Immature natural killer cell (primary cell): ENCODE results near the gene GRIN3B. TPM values are rescaled to one million over a fixed set of nuclear protein-coding genes. Genes with fewer than 3 reads are reported as not detected.

Experiments used
- DNase-seq, 3 donors: peaks; one replicate each; pipeline ENCODE4 v3.0.0; 2022; ENCODE audit warnings: mixed read lengths in 1 of 3
- H3K27ac Mint-ChIP-seq, 6 donors: one replicate each; pipeline ENCODE4 v1.8.0; 2020; ENCODE audit warnings: mixed read lengths in 6 of 6, mild to moderate bottlenecking in 5 of 6, inconsistent platforms in 4 of 6, moderate library complexity in 3 of 6
- H3K27me3 Mint-ChIP-seq, 3 donors: one replicate each; pipeline ENCODE4 v1.8.0; 2020 to 2021; ENCODE audit warnings: low read depth in 3 of 3, mild to moderate bottlenecking in 3 of 3, mixed read lengths in 3 of 3, moderate library complexity in 3 of 3, inconsistent platforms in 1 of 3
- H3K36me3 Mint-ChIP-seq, 3 donors: one replicate each; pipeline ENCODE4 v1.8.0; 2020; ENCODE audit warnings: mixed read lengths in 3 of 3, inconsistent platforms in 2 of 3, mild to moderate bottlenecking in 2 of 3
- H3K4me1 Mint-ChIP-seq, 2 donors: one replicate each; pipeline ENCODE4 v1.8.0; 2020; ENCODE audit warnings: inconsistent platforms in 2 of 2, mild to moderate bottlenecking in 2 of 2, mixed read lengths in 2 of 2, moderate library complexity in 1 of 2
- H3K4me3 Mint-ChIP-seq, 5 donors: one replicate each; pipeline ENCODE4 v1.8.0; 2020; ENCODE audit warnings: mild to moderate bottlenecking in 5 of 5, mixed read lengths in 5 of 5, inconsistent platforms in 3 of 5, moderate library complexity in 3 of 5
- H3K9me3 Mint-ChIP-seq, 6 donors: one replicate each; pipeline ENCODE4 v1.8.0; 2020; ENCODE audit warnings: mild to moderate bottlenecking in 6 of 6, mixed read lengths in 6 of 6, inconsistent platforms in 4 of 6, moderate library complexity in 3 of 6
- polyA plus RNA-seq, 3 donors: library from polyadenylated mRNA; unstranded; fragments of 300-500 nt; fragmentation: Illumina TruSeq; gene quantifications; one replicate each; pipeline ENCODE4 v1.2.3, GENCODE V29; 2021

The GRIN3B gene
- polyA plus RNA-seq, 3 donors from 2014 or later: not detected

GRCh38 chr19:1011831-1012333 lies 11.7 kb downstream of the GRIN3B start:
- no peak for DNase-seq
- no peaks in the 10 kb centered on the region for H3K9me3 Mint-ChIP-seq
- no peak overlapping the region for H3K4me3 Mint-ChIP-seq
- H3K27me3 Mint-ChIP-seq: peaks cover 0 to 4% (median 1%) of the 10 kb centered on the region in 3 donors
- H3K4me1 Mint-ChIP-seq: peaks cover 7 to 16% of the 10 kb centered on the region in 2 donors
- no peak overlapping the region for H3K27ac Mint-ChIP-seq
- no peaks in the 10 kb centered on the region for H3K36me3 Mint-ChIP-seq

GRCh38 chr19:1012334-1012733 lies 12.1 kb downstream of the GRIN3B start:
- H3K27me3 Mint-ChIP-seq: peaks cover 2 to 8% (median 2%) of the 10 kb centered on the region in 3 donors
- peaks cover 11 to 20% of the 10 kb centered on the region in 2 donors for H3K4me1 Mint-ChIP-seq
- no peak overlapping the region for H3K4me3 Mint-ChIP-seq
- no peak for DNase-seq
- H3K36me3 Mint-ChIP-seq: no peaks in the 10 kb centered on the region
- H3K27ac Mint-ChIP-seq: no peak overlapping the region
- no peaks in the 10 kb centered on the region for H3K9me3 Mint-ChIP-seq

DNA sequence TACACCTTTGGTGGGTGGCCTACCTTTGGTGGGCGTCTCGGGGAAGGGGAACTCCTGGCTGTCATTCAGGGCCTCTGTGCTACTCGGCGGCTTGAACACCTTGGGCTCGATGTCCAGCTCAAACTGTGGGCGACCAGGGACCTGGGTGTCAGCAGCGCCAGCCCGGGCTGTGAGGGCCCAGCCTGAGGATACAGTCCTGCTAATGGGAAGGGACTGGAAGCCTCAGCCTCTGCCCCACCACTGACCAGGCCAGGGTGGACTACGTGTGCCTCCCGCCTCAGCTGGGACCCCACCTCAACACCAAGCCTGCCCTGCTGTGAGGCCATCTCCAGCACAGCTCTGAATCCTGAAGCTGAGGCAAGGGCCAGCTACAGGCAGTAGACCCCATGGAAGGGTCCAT lies 13.0 kb downstream of the GRIN3B start:
- Mint-ChIP-seq H3K27ac (no peak overlapping the region), H3K27me3 (peaks cover 2 to 8% (median 3%) of the 10 kb centered on the region in 3 donors), H3K4me3 (no peak overlapping the region), H3K4me1 (peaks cover 20 to 29% of the 10 kb centered on the region in 2 donors), H3K36me3 (no peaks in the 10 kb centered on the region), H3K9me3 (no peaks in the 10 kb centered on the region)
- DNase-seq: no peak

GRCh38 chr19:1014161-1015060 lies 14.2 kb downstream of the GRIN3B start:
- no peak overlapping the region for H3K4me3 Mint-ChIP-seq
- H3K36me3 Mint-ChIP-seq: no peaks in the 10 kb centered on the region
- no peaks in the 10 kb centered on the region for H3K9me3 Mint-ChIP-seq
- H3K4me1 Mint-ChIP-seq: peaks cover 20 to 40% of the 10 kb centered on the region in 2 donors
- DNase-seq: no peak
- peaks cover 2 to 8% (median 3%) of the 10 kb centered on the region in 3 donors for H3K27me3 Mint-ChIP-seq
- H3K27ac Mint-ChIP-seq: peak overlapping the region in 1 of 6 donors; percentile 40

- no peaks in the 10 kb centered on the region for H3K36me3 Mint-ChIP-seq
- no peak overlapping the region for H3K4me3 Mint-ChIP-seq
- H3K27ac Mint-ChIP-seq: no peak overlapping the region
- peaks cover 20 to 47% of the 10 kb centered on the region in 2 donors for H3K4me1 Mint-ChIP-seq
- no peak for DNase-seq
- H3K9me3 Mint-ChIP-seq: no peaks in the 10 kb centered on the region
- H3K27me3 Mint-ChIP-seq: peaks cover 2 to 8% (median 3%) of the 10 kb centered on the region in 3 donors
Observed at GRCh38 chr19:1015061-1015781, 15.0 kb downstream of the GRIN3B start.

- Mint-ChIP-seq H3K4me1 (peaks cover 20 to 48% of the 10 kb centered on the region in 2 donors), H3K4me3 (peak overlapping the region in 1 of 5 donors; percentile 32), H3K27ac (no peak overlapping the region), H3K27me3 (peaks cover 3 to 8% (median 4%) of the 10 kb centered on the region in 3 donors), H3K36me3 (no peaks in the 10 kb centered on the region), H3K9me3 (no peaks in the 10 kb centered on the region)
- DNase-seq: no peak
Observed at GRCh38 chr19:1015782-1016646, 15.8 kb downstream of the GRIN3B start.

DNA sequence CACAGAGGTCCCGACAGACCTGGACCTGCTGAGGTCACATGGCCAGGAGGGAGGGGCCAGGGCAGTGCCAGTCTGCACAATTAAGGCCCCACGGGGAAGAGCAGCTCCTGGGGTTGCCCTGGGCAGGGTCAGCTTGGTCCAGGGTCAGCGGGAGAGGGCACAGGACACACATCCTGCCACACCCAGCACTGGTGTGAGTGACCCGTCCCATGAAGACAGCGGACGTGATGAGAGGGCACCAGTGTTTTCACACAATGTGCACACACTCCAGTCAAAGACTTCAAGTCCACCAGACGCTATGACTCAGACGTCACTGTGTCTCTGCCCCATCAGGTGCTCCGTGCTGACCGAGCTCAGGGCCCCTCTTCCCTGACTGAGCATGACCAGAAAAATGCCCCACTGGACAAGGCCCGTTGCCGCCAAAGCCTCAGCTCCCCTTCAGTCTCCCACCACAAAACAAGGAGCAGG lies 16.5 kb downstream of the GRIN3B start:
- Mint-ChIP-seq H3K9me3 (peaks cover 0 to 2% (median 0%) of the 10 kb centered on the region in 6 donors), H3K4me3 (peak overlapping the region; percentile 32 to 51 (median 42)), H3K36me3 (no peaks in the 10 kb centered on the region), H3K27me3 (peaks cover 9 to 15% (median 11%) of the 10 kb centered on the region in 3 donors), H3K4me1 (peaks cover 27 to 53% of the 10 kb centered on the region in 2 donors), H3K27ac (peak overlapping the region; percentile 12 to 74 (median 65))
- no peak for DNase-seq

- H3K36me3 Mint-ChIP-seq: no peaks in the 10 kb centered on the region
- H3K27ac Mint-ChIP-seq: peak overlapping the region; percentile 12 to 74 (median 66)
- H3K4me3 Mint-ChIP-seq: peak overlapping the region; percentile 32 to 51 (median 42)
- peaks cover 11 to 17% (median 13%) of the 10 kb centered on the region in 3 donors for H3K27me3 Mint-ChIP-seq
- H3K9me3 Mint-ChIP-seq: peaks cover 0 to 2% (median 0%) of the 10 kb centered on the region in 6 donors
- H3K4me1 Mint-ChIP-seq: peaks cover 29 to 55% of the 10 kb centered on the region in 2 donors
- no peak for DNase-seq
Observed at GRCh38 chr19:1017115-1017905, 17.1 kb downstream of the GRIN3B start.

- peak overlapping the region in 1 of 6 donors; percentile 34 for H3K27ac Mint-ChIP-seq
- H3K9me3 Mint-ChIP-seq: peaks cover 0 to 2% (median 0%) of the 10 kb centered on the region in 6 donors
- H3K27me3 Mint-ChIP-seq: peaks cover 11 to 17% (median 13%) of the 10 kb centered on the region in 3 donors
- H3K4me3 Mint-ChIP-seq: peak overlapping the region in 3 of 5 donors; percentile 61 to 85 (median 79)
- peaks cover 29 to 55% of the 10 kb centered on the region in 2 donors for H3K4me1 Mint-ChIP-seq
- H3K36me3 Mint-ChIP-seq: no peaks in the 10 kb centered on the region
- DNase-seq: no peak
Observed at GRCh38 chr19:1017906-1018305, 17.7 kb downstream of the GRIN3B start.

DNA sequence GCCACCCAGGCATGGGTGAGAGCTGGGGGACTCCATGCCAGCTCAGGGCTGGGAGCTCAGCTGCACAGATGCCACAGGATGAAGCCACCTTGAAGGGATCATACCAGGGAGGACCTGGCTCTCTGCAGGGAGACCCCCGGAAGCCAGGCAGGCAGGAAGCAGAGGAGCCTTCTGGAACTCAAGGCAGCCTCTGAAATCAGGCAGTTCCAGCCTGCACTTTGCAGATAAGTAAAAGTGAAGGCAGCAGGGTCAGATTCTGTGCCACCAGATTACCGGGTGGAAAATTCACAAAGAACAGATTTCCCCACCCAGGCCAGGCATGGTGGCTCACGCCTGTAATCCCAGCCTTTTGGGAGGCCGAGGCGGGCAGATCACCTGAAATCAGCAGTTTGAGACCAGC lies 18.2 kb downstream of the GRIN3B start:
- peak overlapping the region; percentile 54 to 86 (median 79) for H3K4me3 Mint-ChIP-seq
- H3K9me3 Mint-ChIP-seq: peaks cover 0 to 2% (median 0%) of the 10 kb centered on the region in 6 donors
- H3K27ac Mint-ChIP-seq: peak overlapping the region in 4 of 6 donors; percentile 19 to 78 (median 44)
- H3K4me1 Mint-ChIP-seq: peaks cover 29 to 55% of the 10 kb centered on the region in 2 donors
- no peaks in the 10 kb centered on the region for H3K36me3 Mint-ChIP-seq
- H3K27me3 Mint-ChIP-seq: peaks cover 11 to 17% (median 13%) of the 10 kb centered on the region in 3 donors
- no peak for DNase-seq

DNA sequence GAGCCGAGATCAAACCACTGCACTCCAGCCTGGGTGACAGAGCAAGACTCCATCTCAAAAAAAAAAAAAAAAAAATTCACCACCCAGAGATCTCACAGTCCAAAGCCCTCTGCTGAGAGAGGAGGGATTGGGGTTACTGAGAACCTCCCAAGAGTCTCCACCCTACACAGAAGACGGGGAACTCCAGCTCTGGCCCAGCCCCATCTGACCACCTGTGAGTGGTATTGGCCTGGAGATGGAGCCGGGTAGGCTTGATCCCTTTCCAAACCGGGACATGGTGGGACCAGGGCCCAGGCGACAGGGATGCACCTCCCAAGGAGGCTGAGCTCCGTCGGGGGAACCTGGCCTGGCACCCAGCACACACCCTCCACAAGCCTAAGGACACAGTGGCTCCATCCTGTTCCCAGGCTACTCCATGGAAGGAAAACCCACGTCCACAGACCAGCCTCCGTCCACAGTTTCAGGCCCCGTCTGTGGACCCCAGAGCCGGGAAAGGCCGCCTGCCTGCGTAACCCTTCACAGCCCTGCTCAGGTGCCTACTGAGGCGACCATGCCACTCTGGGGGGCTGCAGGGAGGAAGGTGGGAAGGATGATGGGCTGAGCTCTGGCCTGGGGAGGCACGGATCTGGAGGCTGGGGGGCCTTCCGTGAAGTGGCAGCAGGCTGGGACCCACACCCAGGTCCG lies 18.9 kb downstream of the GRIN3B start:
- peak overlapping the region; percentile 29 to 93 (median 54) for H3K27ac Mint-ChIP-seq
- H3K4me1 Mint-ChIP-seq: peaks cover 29 to 53% of the 10 kb centered on the region in 2 donors

GRCh38 chr19:1019616-1019961 lies 19.4 kb downstream of the GRIN3B start:
- H3K9me3 Mint-ChIP-seq: peaks cover 0 to 2% (median 0%) of the 10 kb centered on the region in 6 donors
- peak overlapping the region; percentile 79 to 92 (median 85) for H3K4me3 Mint-ChIP-seq
- no peak for DNase-seq
- peaks cover 11 to 17% (median 13%) of the 10 kb centered on the region in 3 donors for H3K27me3 Mint-ChIP-seq
- no peaks in the 10 kb centered on the region for H3K36me3 Mint-ChIP-seq
- H3K27ac Mint-ChIP-seq: peak overlapping the region; percentile 78 to 100 (median 92)
- H3K4me1 Mint-ChIP-seq: peaks cover 29 to 52% of the 10 kb centered on the region in 2 donors

More for the DNA sequence above, 18.9 kb downstream of the GRIN3B start:
- H3K4me3 Mint-ChIP-seq: peak overlapping the region; percentile 79 to 92 (median 85)
- no peaks in the 10 kb centered on the region for H3K36me3 Mint-ChIP-seq
- H3K27me3 Mint-ChIP-seq: peaks cover 11 to 17% (median 13%) of the 10 kb centered on the region in 3 donors
- no peak for DNase-seq
- peaks cover 0 to 2% (median 0%) of the 10 kb centered on the region in 6 donors for H3K9me3 Mint-ChIP-seq
